HL-60/S4 treated with retinoic acid at 250 ng/mL for 4 days and 3 days (cell line): Measurements from ENCODE around the gene ADPRH.

Experiments
- in situ Hi-C: fragments of 300-500 bp; cut with MboI; formaldehyde crosslinking; loops from 2 replicates; pipeline ENCODE4 v1.7.0; 2022; ENCODE audit warnings: low sequenced_read_pairs

ADPRH gene

GRCh38 chr3:119579366-119580066, at the start of gene ADPRH:
ADPRH (plus strand) TSS chr3:119579492; CDS start chr3:119582170, 2,678 bp downstream.
- in situ Hi-C loops, result no loop called here

GRCh38 chr3:119529883-119530282, 49.4 kb upstream of the ADPRH start:
- in situ Hi-C loops, result no loop called here

GRCh38 chr3:119530456-119530855, 48.8 kb upstream of the ADPRH start:
- in situ Hi-C loops, result no loop called here

GRCh38 chr3:119531151-119531550, 48.1 kb upstream of the ADPRH start:
- in situ Hi-C loops, result no loop called here

GRCh38 chr3:119534296-119534695, 45.0 kb upstream of the ADPRH start:
- in situ Hi-C loops, result no loop called here

- in situ Hi-C loops, result no loop called here
Observed at GRCh38 chr3:119536757-119537156, 42.5 kb upstream of the ADPRH start.

GRCh38 chr3:119538772-119539171, 40.5 kb upstream of the ADPRH start:
- in situ Hi-C loops, result no loop called here

- in situ Hi-C loops, result no loop called here
Observed at GRCh38 chr3:119541547-119541946, 37.7 kb upstream of the ADPRH start.

GRCh38 chr3:119542168-119542767, 37.0 kb upstream of the ADPRH start:
- in situ Hi-C loops, result no loop called here

- in situ Hi-C loops, result no loop called here
Observed at GRCh38 chr3:119543147-119543546, 36.1 kb upstream of the ADPRH start.

- in situ Hi-C loops, result no loop called here
Observed at GRCh38 chr3:119547227-119547626, 32.1 kb upstream of the ADPRH start.

GRCh38 chr3:119548341-119548740, 31.0 kb upstream of the ADPRH start:
- in situ Hi-C loops, result no loop called here

GRCh38 chr3:119550192-119550910, 28.9 kb upstream of the ADPRH start:
- in situ Hi-C loops, result loop anchor here (25.0 kb wide), 1 partner anchor 663 kb away; no protein-coding TSS in a partner anchor

- in situ Hi-C loops, result loop anchor here (25.0 kb wide), 1 partner anchor 664 kb away; no protein-coding TSS in a partner anchor
Observed at GRCh38 chr3:119551598-119551997, 27.7 kb upstream of the ADPRH start.

GRCh38 chr3:119552928-119553327, 26.4 kb upstream of the ADPRH start:
- in situ Hi-C loops, result loop anchor here (25.0 kb wide), 1 partner anchor 666 kb away; no protein-coding TSS in a partner anchor

GRCh38 chr3:119553823-119554415, 25.4 kb upstream of the ADPRH start:
- in situ Hi-C loops, result loop anchor here (25.0 kb wide), 1 partner anchor 667 kb away; no protein-coding TSS in a partner anchor

GRCh38 chr3:119555309-119555735, 24.0 kb upstream of the ADPRH start:
- in situ Hi-C loops, result loop anchor here (25.0 kb wide), 1 partner anchor 668 kb away; no protein-coding TSS in a partner anchor

- in situ Hi-C loops, result loop anchor here (25.0 kb wide), 1 partner anchor 669 kb away; no protein-coding TSS in a partner anchor
Observed at GRCh38 chr3:119555929-119556328, 23.4 kb upstream of the ADPRH start.

GRCh38 chr3:119557192-119557876, 22.0 kb upstream of the ADPRH start:
- in situ Hi-C loops, result loop anchor here (25.0 kb wide), 1 partner anchor 670 kb away; no protein-coding TSS in a partner anchor

GRCh38 chr3:119557877-119558269, 21.4 kb upstream of the ADPRH start:
- in situ Hi-C loops, result loop anchor here (25.0 kb wide), 1 partner anchor 671 kb away; no protein-coding TSS in a partner anchor
